SU-DHL-6 (cell line): ENCODE data around the gene COL5A1.

Experiments
- H2AFZ ChIP-seq: fragments of 200-600 bp; sonication (generic); 2 replicates; pipeline ENCODE4 v1.6.1; 2014; ENCODE audit warnings: low read depth, mild to moderate bottlenecking, moderate library complexity, mixed read lengths, antibody characterized with exemption, low read length; ENCODE audit not compliant: severe bottlenecking
- H3F3A ChIP-seq: fragments of 200-600 bp; shearing (Covaris generic); 2 replicates; pipeline ENCODE4 v1.6.0; 2016; ENCODE audit warnings: antibody characterized with exemption, mild to moderate bottlenecking; ENCODE audit not compliant: insufficient read depth
- H3K27ac ChIP-seq: fragments of 200-600 bp; sonication (generic); 2 replicates; pipeline ENCODE4 v1.5.1; 2016; ENCODE audit warnings: low read depth, mild to moderate bottlenecking, low read length, moderate library complexity, mixed read lengths
- H3K27me3 ChIP-seq: fragments of 200-600 bp; sonication (generic), shearing (Covaris generic); 2 replicates; pipeline ENCODE4 v1.6.0; 2014; ENCODE audit warnings: mild to moderate bottlenecking, low read length
- H3K36me3 ChIP-seq: fragments of 200-600 bp; sonication (generic); 2 replicates; pipeline ENCODE4 v1.6.1; 2014; ENCODE audit warnings: mild to moderate bottlenecking, low read length, mixed read lengths
- H3K4me2 ChIP-seq: fragments of 300-600, 200-600 bp; shearing (Covaris generic), sonication (generic); 2 replicates; pipeline ENCODE4 v1.6.0; 2014; ENCODE audit warnings: low read length, low read depth, mild to moderate bottlenecking; ENCODE audit not compliant: poor library complexity, severe bottlenecking
- H3K4me3 ChIP-seq: fragments of 200-600 bp; sonication (generic); 2 replicates; pipeline ENCODE4 v1.5.1; 2014; ENCODE audit warnings: antibody characterized with exemption, low read length, mild to moderate bottlenecking, mixed read lengths; ENCODE audit not compliant: insufficient read depth, poor library complexity, severe bottlenecking
- H3K79me2 ChIP-seq: fragments of 200-600 bp; sonication (generic); 2 replicates; pipeline ENCODE4 v1.6.1; 2014; ENCODE audit warnings: mild to moderate bottlenecking, low read length, moderate library complexity; ENCODE audit not compliant: insufficient read depth
- H3K9ac ChIP-seq: fragments of 200-600 bp; sonication (generic); 2 replicates; pipeline ENCODE4 v1.7.0; 2014; ENCODE audit warnings: mild to moderate bottlenecking, low read length
- H3K9me2 ChIP-seq: fragments of 200-600 bp; sonication (generic); replicated peaks from 2 replicates; pipeline ENCODE4 v1.6.1; 2014; ENCODE audit warnings: low read length; ENCODE audit not compliant: insufficient read depth
- H3K9me3 ChIP-seq: fragments of 200-600 bp; sonication (generic); 2 replicates; pipeline ENCODE4 v1.6.1; 2014; ENCODE audit warnings: low read length, mixed read lengths; ENCODE audit not compliant: insufficient read depth
- H4K20me1 ChIP-seq: fragments of 200-600 bp; sonication (generic); 2 replicates; pipeline ENCODE4 v1.6.1; 2014; ENCODE audit warnings: low read depth, mild to moderate bottlenecking, antibody characterized with exemption, low read length, moderate library complexity, mixed read lengths
- EZH2phosphoT487 ChIP-seq: fragments of 200-600 bp; sonication (generic), shearing (Covaris generic); conservative IDR thresholded peaks from 2 replicates; pipeline ENCODE4 v1.6.1; 2018; ENCODE audit warnings: mild to moderate bottlenecking, antibody characterized with exemption, low read length, moderate library complexity, mixed read lengths
- TF ChIP-seq, protein P1 (sequence below): fragments of 200-600 bp; sonication (generic); IDR thresholded peaks from one replicate; pipeline ENCODE4 v1.5.1; 2017; ENCODE audit warnings: antibody characterized with exemption, mild to moderate bottlenecking, low read length, moderate library complexity; ENCODE audit not compliant: insufficient read depth, poor library complexity, severe bottlenecking

Gene COL5A1

DNA sequence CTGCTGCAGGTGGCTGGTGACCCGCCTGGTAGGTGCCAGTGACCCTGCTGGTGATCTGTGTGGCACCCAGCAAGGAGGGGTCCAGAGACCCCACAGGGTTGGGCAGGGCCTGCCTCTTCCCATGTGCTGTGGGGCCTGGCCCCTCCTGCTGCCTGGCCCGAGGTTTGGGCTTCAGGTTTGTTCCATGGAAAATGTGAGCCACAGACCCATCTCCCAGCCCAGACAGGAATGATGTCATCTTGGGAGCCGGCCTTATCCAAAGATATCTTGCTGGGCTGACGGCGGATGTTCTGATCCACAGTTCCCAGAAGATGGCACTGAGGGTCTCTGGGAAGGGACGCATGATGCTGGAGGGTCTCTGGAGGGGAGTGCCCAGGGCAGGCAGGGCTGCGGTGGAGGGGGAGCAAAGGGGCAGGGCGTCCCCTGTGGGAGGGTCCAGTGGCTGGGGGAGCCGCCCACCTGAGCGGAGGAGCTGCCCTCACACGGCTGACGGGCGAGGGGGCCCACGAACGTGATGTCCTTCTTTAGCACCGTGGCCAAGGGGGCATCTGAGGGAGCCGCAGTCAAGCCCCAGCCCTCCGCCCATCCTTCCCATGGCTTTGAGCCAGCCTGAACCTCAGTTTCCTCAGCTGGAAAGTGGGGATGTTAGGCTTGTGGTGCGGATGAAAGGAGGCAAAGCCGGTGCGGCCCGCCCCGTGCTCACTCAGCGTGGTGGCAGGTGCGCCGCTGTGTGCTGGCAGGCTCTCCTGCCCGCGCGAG, 68.1 kb downstream of the COL5A1 start:
- TF ChIP-seq, protein P1, sequence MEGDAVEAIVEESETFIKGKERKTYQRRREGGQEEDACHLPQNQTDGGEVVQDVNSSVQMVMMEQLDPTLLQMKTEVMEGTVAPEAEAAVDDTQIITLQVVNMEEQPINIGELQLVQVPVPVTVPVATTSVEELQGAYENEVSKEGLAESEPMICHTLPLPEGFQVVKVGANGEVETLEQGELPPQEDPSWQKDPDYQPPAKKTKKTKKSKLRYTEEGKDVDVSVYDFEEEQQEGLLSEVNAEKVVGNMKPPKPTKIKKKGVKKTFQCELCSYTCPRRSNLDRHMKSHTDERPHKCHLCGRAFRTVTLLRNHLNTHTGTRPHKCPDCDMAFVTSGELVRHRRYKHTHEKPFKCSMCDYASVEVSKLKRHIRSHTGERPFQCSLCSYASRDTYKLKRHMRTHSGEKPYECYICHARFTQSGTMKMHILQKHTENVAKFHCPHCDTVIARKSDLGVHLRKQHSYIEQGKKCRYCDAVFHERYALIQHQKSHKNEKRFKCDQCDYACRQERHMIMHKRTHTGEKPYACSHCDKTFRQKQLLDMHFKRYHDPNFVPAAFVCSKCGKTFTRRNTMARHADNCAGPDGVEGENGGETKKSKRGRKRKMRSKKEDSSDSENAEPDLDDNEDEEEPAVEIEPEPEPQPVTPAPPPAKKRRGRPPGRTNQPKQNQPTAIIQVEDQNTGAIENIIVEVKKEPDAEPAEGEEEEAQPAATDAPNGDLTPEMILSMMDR, result no peak
- no peak for TF ChIP-seq EZH2phosphoT487
- no peak overlapping the region for H2AFZ ChIP-seq
- H3K4me3 ChIP-seq, result no peak overlapping the region
- no peaks in the 10 kb centered on the region for H3F3A ChIP-seq
- H3K36me3 ChIP-seq, result no peaks in the 10 kb centered on the region
- no peak overlapping the region for H3K4me2 ChIP-seq
- no peak overlapping the region for H3K9ac ChIP-seq
- no peaks in the 10 kb centered on the region for H3K9me3 ChIP-seq
- H4K20me1 ChIP-seq, result no peaks in the 10 kb centered on the region
- H3K27me3 ChIP-seq, result no peaks in the 10 kb centered on the region
- no peaks in the 10 kb centered on the region for H3K79me2 ChIP-seq
- H3K9me2 ChIP-seq, result no peaks in the 10 kb centered on the region
- no peak overlapping the region for H3K27ac ChIP-seq

DNA sequence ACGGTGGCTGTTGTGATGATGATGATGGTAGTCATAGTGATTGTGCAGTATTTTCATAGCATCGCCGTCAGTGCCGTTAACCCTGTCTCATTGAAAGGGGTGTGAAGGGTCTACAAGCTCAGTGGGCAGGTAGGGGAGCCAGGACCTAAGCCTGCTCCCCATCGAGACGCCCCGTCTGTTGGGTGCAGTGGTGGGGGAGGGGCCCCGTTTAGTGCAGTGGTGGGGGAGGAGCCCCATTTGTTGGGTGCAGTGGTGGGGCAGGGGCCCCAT, 68.6 kb downstream of the COL5A1 start:
- no peak overlapping the region for H2AFZ ChIP-seq
- H3K36me3 ChIP-seq, result no peaks in the 10 kb centered on the region
- H3F3A ChIP-seq, result no peaks in the 10 kb centered on the region
- H4K20me1 ChIP-seq, result no peaks in the 10 kb centered on the region
- no peak overlapping the region for H3K4me2 ChIP-seq
- no peaks in the 10 kb centered on the region for H3K27me3 ChIP-seq
- no peak overlapping the region for H3K4me3 ChIP-seq
- no peak overlapping the region for H3K9ac ChIP-seq
- no peaks in the 10 kb centered on the region for H3K9me3 ChIP-seq
- no peaks in the 10 kb centered on the region for H3K79me2 ChIP-seq
- no peaks in the 10 kb centered on the region for H3K9me2 ChIP-seq
- no peak for TF ChIP-seq EZH2phosphoT487
- TF ChIP-seq, protein P1, result no peak
- H3K27ac ChIP-seq, result no peak overlapping the region

DNA sequence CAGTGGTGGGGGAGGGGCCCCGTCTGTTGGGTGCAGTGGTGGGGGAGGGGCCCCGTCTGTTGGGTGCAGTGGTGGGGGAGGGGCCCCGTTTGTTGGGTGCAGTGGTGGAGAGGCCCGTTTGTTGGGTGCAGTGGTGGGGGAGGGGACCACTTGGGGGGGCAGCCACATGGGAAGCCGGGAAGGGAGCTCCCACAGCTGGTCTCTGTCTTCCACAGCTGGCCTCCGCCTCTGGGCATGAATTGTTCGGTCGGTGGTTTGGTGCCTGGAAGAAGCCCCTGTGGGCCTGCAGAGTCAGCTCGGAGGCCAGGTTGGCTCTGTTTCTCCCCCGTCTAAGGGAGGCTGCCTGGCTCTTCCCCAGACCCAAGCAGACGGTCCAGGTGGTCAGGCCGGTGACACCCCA, 69.3 kb downstream of the COL5A1 start:
- H3K27me3 ChIP-seq, result no peaks in the 10 kb centered on the region
- H4K20me1 ChIP-seq, result no peaks in the 10 kb centered on the region
- no peak overlapping the region for H3K9ac ChIP-seq
- H3K9me2 ChIP-seq, result no peaks in the 10 kb centered on the region
- no peaks in the 10 kb centered on the region for H3F3A ChIP-seq
- no peaks in the 10 kb centered on the region for H3K36me3 ChIP-seq
- H3K4me2 ChIP-seq, result no peak overlapping the region
- no peak overlapping the region for H3K27ac ChIP-seq
- H3K4me3 ChIP-seq, result no peak overlapping the region
- TF ChIP-seq, protein P1, result no peak
- no peak for TF ChIP-seq EZH2phosphoT487
- no peak overlapping the region for H2AFZ ChIP-seq
- H3K79me2 ChIP-seq, result no peaks in the 10 kb centered on the region
- H3K9me3 ChIP-seq, result no peaks in the 10 kb centered on the region
